HEK293 (cell line): Measurements from ENCODE around the gene SLC6A1.

ENCODE experiments used
- CTCF ChIA-PET: fragments of 350-600 bp; formaldehyde crosslinking; extraction: SDS; loops from one replicate; lab custom pipeline; 2021; ENCODE audit warnings: antibody characterized with exemption; lab: Yijun Ruan, JAX
- POLR2A ChIA-PET: fragments of 300-600 bp; formaldehyde crosslinking; extraction: SDS; loops from one replicate; lab custom pipeline; 2020; ENCODE audit warnings: antibody characterized with exemption, inconsistent platforms; lab: Yijun Ruan, JAX
- H3K27ac ChIP-seq: fragments of 200-500 bp; sonication (Bioruptor generic); 2 replicates; pipeline ENCODE4 v1.5.1; 2014; ENCODE audit warnings: low read depth, low read length, control low read depth, inconsistent platforms; ENCODE audit errors: extremely low read depth
- H3K36me3 ChIP-seq, 2 experiments: fragments of 200-500 bp in 1 of 2; sonication (Bioruptor generic) in 1 of 2; 1 replicate in 1 of 2; 2 replicates in 1 of 2; pipeline ENCODE4 v1.5.1; 2014 to 2017; ENCODE audit warnings: inconsistent platforms in 2 of 2, low read length in 2 of 2; ENCODE audit not compliant: control insufficient read depth in 2 of 2, insufficient read depth in 1 of 2
- H3K4me1 ChIP-seq: fragments of 200-500 bp; sonication (Bioruptor generic); 2 replicates; pipeline ENCODE4 v1.5.1; 2014; ENCODE audit warnings: mild to moderate bottlenecking, low read length, inconsistent platforms; ENCODE audit not compliant: control insufficient read depth, insufficient read depth
- H3K4me3 ChIP-seq: 2 replicates; pipeline ENCODE4 v1.5.1; 2011; ENCODE audit warnings: low read depth, mild to moderate bottlenecking, control low read depth, low read length, moderate library complexity
- H3K9me3 ChIP-seq: fragments of 200-500 bp; sonication (Bioruptor generic); 2 replicates; pipeline ENCODE4 v1.5.1; 2014; ENCODE audit warnings: low read depth, low read length, inconsistent platforms; ENCODE audit not compliant: control insufficient read depth, insufficient read depth
- HOXA7 ChIP-seq: sonication (generic); formaldehyde crosslinking; IDR thresholded peaks from 2 replicates; pipeline ENCODE4 v1.8.1; 2022; ENCODE audit warnings: missing genetic modification reagents, borderline replicate concordance
- ZBTB20 ChIP-seq: fragments of 450-650 bp; formaldehyde crosslinking; IDR thresholded peaks from 2 replicates; pipeline ENCODE4 v1.5.1; 2016; ENCODE audit warnings: missing biosample characterization, missing genetic modification characterization
- ZNF114 ChIP-seq: fragments of 450-650 bp; formaldehyde crosslinking; IDR thresholded peaks from 2 replicates; pipeline ENCODE4 v1.5.0; 2017; ENCODE audit warnings: missing biosample characterization, missing genetic modification characterization
- ZNF16 ChIP-seq: fragments of 450-650 bp; formaldehyde crosslinking; IDR thresholded peaks from 2 replicates; pipeline ENCODE4 v1.5.1; 2016; ENCODE audit warnings: low read depth, missing biosample characterization, missing genetic modification characterization
- ZNF175 ChIP-seq: fragments of 450-650 bp; formaldehyde crosslinking; IDR thresholded peaks from 2 replicates; pipeline ENCODE4 v1.5.1; 2016; ENCODE audit warnings: missing biosample characterization, missing genetic modification characterization
- ZNF2 ChIP-seq: fragments of 450-650 bp; formaldehyde crosslinking; IDR thresholded peaks from 2 replicates; pipeline ENCODE4 v1.5.1; 2016; ENCODE audit warnings: missing biosample characterization, missing genetic modification characterization
- ZNF239 ChIP-seq: fragments of 450-650 bp; formaldehyde crosslinking; IDR thresholded peaks from 2 replicates; pipeline ENCODE4 v1.5.1; 2016; ENCODE audit warnings: missing biosample characterization, missing genetic modification characterization
- ZNF324 ChIP-seq: fragments of 450-650 bp; formaldehyde crosslinking; IDR thresholded peaks from 2 replicates; pipeline ENCODE4 v1.5.1; 2016; ENCODE audit warnings: missing biosample characterization, missing genetic modification characterization
- ZNF549 ChIP-seq: fragments of 450-650 bp; IDR thresholded peaks from 2 replicates; pipeline ENCODE4 v1.5.1; 2018; ENCODE audit warnings: missing biosample characterization, missing genetic modification characterization, mild to moderate bottlenecking, inconsistent platforms, moderate library complexity
- ZNF555 ChIP-seq: fragments of 450-650 bp; formaldehyde crosslinking; conservative IDR thresholded peaks from 2 replicates; pipeline ENCODE4 v1.5.1; 2017; ENCODE audit warnings: missing biosample characterization, mild to moderate bottlenecking, missing genetic modification characterization, inconsistent platforms
- ZNF596 ChIP-seq: fragments of 450-650 bp; IDR thresholded peaks from 2 replicates; pipeline ENCODE4 v1.5.0; 2018; ENCODE audit warnings: missing biosample characterization, mild to moderate bottlenecking, missing genetic modification characterization, moderate library complexity
- ZNF654 ChIP-seq: fragments of 450-650 bp; formaldehyde crosslinking; IDR thresholded peaks from 2 replicates; pipeline ENCODE4 v1.5.1; 2016; ENCODE audit warnings: low read depth, missing biosample characterization, missing genetic modification characterization
- ZNF777 ChIP-seq: fragments of 450-650 bp; formaldehyde crosslinking; IDR thresholded peaks from 2 replicates; pipeline ENCODE4 v1.5.1; 2017; ENCODE audit warnings: missing biosample characterization, missing genetic modification characterization, borderline replicate concordance
- TF ChIP-seq, protein P1 (sequence below): fragments of 450-650 bp; IDR thresholded peaks from 2 replicates; pipeline ENCODE4 v1.5.1; 2018; ENCODE audit warnings: missing biosample characterization, missing genetic modification characterization
- TF ChIP-seq, protein P2 (sequence below): fragments of 450-650 bp; formaldehyde crosslinking; optimal IDR thresholded peaks from 2 replicates; pipeline ENCODE3; 2016; ENCODE audit warnings: missing biosample characterization, mild to moderate bottlenecking, missing genetic modification characterization
- TF ChIP-seq, protein P3 (sequence below): fragments of 450-650 bp; formaldehyde crosslinking; conservative IDR thresholded peaks from 2 replicates; pipeline ENCODE4 v1.5.1; 2016; ENCODE audit warnings: low read depth, missing biosample characterization, missing genetic modification characterization
- TF ChIP-seq, protein P4 (sequence below): fragments of 450-650 bp; formaldehyde crosslinking; IDR thresholded peaks from 2 replicates; pipeline ENCODE4 v1.5.1; 2017; ENCODE audit warnings: missing biosample characterization, missing genetic modification characterization
- TF ChIP-seq, protein P5 (sequence below): fragments of 450-650 bp; formaldehyde crosslinking; IDR thresholded peaks from 2 replicates; pipeline ENCODE4 v1.5.1; 2017; ENCODE audit warnings: missing biosample characterization, missing genetic modification characterization
- TF ChIP-seq, protein P6 (sequence below): fragments of 450-650 bp; formaldehyde crosslinking; IDR thresholded peaks from 2 replicates; pipeline ENCODE4 v1.5.1; 2016; ENCODE audit warnings: missing biosample characterization, missing genetic modification characterization

Gene SLC6A1

DNA sequence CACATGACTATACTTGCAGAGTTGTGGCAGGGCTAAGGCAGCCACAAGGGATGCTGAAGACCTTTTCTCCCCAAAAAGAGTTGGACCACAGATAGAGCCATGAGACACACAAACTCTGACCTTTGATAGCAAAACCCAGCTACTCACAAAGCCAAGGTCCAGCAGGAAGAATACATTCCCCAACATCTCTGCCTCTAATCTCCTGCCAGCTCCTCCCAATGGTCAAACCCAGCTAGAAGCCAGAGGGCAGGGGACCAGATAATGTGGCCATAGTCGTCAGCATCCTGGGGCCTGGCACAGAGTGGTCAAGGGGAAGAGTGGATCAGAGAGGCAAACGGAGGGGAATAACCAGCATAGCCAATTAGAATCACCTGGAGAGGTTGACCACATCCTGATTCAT is 28.2 kb downstream of the SLC6A1 start:
- no peak for TF ChIP-seq ZNF654
- H3K9me3 ChIP-seq, result no peaks in the 10 kb centered on the region
- no peak overlapping the region for H3K4me3 ChIP-seq
- no peak overlapping the region for H3K27ac ChIP-seq
- ChIA-PET CTCF (no interaction called here), POLR2A (no interaction called here)
- H3K36me3 ChIP-seq, result no peaks in the 10 kb centered on the region
- no peaks in the 10 kb centered on the region for H3K4me1 ChIP-seq

DNA sequence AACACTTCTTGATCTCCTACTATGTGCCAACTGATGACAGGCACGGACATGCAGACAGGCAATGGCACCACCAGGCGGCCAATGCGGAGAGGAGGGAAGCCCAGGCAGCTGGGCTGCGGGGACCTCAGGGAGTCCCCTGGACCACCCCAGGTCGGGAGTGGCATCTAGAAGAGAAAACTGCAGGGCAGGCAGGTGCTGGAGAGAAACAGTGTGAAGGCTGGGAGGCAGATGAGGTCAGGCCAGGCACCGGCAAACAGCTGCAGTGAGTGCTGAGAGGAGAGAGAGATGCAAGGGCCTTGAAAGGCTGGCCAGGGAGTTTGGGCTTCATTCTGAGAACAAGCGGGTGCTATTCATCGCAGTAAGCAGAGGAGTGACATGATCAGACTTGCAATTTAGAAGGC is 29.1 kb downstream of the SLC6A1 start:
- no peaks in the 10 kb centered on the region for H3K36me3 ChIP-seq
- H3K4me1 ChIP-seq, result no peaks in the 10 kb centered on the region
- TF ChIP-seq ZNF114 (tag by site-specific recombination) (no peak), ZNF175 (no peak), HOXA7 (CRISPR knock-in tag) (no peak), ZBTB20 (tag by site-specific recombination) (no peak), ZNF549 (tag by site-specific recombination) (no peak)
- TF ChIP-seq, protein P1, sequence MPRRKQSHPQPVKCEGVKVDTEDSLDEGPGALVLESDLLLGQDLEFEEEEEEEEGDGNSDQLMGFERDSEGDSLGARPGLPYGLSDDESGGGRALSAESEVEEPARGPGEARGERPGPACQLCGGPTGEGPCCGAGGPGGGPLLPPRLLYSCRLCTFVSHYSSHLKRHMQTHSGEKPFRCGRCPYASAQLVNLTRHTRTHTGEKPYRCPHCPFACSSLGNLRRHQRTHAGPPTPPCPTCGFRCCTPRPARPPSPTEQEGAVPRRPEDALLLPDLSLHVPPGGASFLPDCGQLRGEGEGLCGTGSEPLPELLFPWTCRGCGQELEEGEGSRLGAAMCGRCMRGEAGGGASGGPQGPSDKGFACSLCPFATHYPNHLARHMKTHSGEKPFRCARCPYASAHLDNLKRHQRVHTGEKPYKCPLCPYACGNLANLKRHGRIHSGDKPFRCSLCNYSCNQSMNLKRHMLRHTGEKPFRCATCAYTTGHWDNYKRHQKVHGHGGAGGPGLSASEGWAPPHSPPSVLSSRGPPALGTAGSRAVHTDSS (tag by site-specific recombination), result no peak
- TF ChIP-seq, all 188 proteins: peak for 0
- H3K4me3 ChIP-seq, result no peak overlapping the region
- no peaks in the 10 kb centered on the region for H3K9me3 ChIP-seq
- CTCF ChIA-PET, result interaction anchor here (1.9 kb wide), 1 partner anchor 76 kb away, joined by 6 read pairs; no protein-coding TSS in a partner anchor
- no peak overlapping the region for H3K27ac ChIP-seq
- POLR2A ChIA-PET, result no interaction called here

DNA sequence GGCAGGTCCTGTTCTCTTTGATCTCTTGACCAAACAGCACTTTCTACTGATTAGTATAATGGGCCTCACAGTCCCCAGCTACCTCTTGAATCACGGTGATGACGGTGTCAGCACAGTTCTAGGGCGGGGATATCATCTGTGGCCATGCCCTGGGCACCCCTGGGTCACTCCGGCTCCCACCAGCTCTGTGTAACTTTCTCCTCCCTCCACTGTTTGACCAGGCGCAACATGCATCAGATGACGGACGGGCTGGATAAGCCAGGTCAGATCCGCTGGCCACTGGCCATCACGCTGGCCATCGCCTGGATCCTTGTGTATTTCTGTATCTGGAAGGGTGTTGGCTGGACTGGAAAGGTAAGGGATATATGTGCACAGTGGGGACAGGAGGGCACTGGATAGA is 29.6 kb downstream of the SLC6A1 start:
- TF ChIP-seq ZNF2 (tag by site-specific recombination), result no peak
- TF ChIP-seq ZNF324, result no peak
- TF ChIP-seq ZNF239 (tag by site-specific recombination), result no peak
- no peak for TF ChIP-seq ZNF16 (tag by site-specific recombination)
- TF ChIP-seq, protein P2, sequence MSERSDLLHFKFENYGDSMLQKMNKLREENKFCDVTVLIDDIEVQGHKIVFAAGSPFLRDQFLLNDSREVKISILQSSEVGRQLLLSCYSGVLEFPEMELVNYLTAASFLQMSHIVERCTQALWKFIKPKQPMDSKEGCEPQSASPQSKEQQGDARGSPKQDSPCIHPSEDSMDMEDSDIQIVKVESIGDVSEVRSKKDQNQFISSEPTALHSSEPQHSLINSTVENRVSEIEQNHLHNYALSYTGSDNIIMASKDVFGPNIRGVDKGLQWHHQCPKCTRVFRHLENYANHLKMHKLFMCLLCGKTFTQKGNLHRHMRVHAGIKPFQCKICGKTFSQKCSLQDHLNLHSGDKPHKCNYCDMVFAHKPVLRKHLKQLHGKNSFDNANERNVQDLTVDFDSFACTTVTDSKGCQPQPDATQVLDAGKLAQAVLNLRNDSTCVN, result no peak
- TF ChIP-seq ZNF596 (tag by site-specific recombination), result no peak
- TF ChIP-seq ZNF777, result no peak
- TF ChIP-seq, all 188 proteins: peak for 0
- ChIA-PET CTCF (interaction anchor here (0.7 to 1.9 kb wide), 2 partner anchors 9 to 77 kb away, joined by 4 to 6 read pairs; no protein-coding TSS in a partner anchor), POLR2A (no interaction called here)
- Histone ChIP-seq H3K4me3 (no peak overlapping the region), H3K4me1 (no peaks in the 10 kb centered on the region), H3K36me3 (no peaks in the 10 kb centered on the region), H3K27ac (no peak overlapping the region), H3K9me3 (no peaks in the 10 kb centered on the region)

DNA sequence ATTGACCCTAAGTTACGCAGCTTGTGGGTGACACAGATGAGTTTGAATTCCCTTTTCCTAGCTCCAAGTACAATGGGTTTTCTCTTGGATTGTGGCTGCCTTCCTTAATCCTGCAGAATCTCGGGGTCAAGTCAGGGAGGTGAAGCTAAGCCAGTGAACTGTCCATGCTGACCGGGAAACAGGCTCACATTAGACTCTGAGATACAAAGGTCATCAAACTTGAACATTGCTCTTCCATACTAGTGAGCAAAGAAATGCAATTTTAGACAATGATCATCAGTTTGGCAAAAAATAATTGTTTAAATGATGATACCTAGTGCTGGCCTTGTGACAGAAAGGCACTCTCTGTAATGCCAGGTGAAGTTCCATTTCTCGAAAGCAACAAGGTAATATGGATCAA is 31.6 kb downstream of the SLC6A1 start:
- Histone ChIP-seq H3K27ac (no peak overlapping the region), H3K4me1 (no peaks in the 10 kb centered on the region), H3K36me3 (no peaks in the 10 kb centered on the region), H3K9me3 (no peaks in the 10 kb centered on the region), H3K4me3 (no peak overlapping the region)
- ChIA-PET POLR2A (no interaction called here), CTCF (interaction anchor here (1.1 to 1.2 kb wide), 2 partner anchors 36 to 41 kb away, joined by 3 read pairs; no protein-coding TSS in a partner anchor)
- TF ChIP-seq, protein P3, sequence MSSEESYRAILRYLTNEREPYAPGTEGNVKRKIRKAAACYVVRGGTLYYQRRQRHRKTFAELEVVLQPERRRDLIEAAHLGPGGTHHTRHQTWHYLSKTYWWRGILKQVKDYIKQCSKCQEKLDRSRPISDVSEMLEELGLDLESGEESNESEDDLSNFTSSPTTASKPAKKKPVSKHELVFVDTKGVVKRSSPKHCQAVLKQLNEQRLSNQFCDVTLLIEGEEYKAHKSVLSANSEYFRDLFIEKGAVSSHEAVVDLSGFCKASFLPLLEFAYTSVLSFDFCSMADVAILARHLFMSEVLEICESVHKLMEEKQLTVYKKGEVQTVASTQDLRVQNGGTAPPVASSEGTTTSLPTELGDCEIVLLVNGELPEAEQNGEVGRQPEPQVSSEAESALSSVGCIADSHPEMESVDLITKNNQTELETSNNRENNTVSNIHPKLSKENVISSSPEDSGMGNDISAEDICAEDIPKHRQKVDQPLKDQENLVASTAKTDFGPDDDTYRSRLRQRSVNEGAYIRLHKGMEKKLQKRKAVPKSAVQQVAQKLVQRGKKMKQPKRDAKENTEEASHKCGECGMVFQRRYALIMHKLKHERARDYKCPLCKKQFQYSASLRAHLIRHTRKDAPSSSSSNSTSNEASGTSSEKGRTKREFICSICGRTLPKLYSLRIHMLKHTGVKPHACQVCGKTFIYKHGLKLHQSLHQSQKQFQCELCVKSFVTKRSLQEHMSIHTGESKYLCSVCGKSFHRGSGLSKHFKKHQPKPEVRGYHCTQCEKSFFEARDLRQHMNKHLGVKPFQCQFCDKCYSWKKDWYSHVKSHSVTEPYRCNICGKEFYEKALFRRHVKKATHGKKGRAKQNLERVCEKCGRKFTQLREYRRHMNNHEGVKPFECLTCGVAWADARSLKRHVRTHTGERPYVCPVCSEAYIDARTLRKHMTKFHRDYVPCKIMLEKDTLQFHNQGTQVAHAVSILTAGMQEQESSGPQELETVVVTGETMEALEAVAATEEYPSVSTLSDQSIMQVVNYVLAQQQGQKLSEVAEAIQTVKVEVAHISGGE (tag by site-specific recombination), result no peak
- TF ChIP-seq, protein P4, sequence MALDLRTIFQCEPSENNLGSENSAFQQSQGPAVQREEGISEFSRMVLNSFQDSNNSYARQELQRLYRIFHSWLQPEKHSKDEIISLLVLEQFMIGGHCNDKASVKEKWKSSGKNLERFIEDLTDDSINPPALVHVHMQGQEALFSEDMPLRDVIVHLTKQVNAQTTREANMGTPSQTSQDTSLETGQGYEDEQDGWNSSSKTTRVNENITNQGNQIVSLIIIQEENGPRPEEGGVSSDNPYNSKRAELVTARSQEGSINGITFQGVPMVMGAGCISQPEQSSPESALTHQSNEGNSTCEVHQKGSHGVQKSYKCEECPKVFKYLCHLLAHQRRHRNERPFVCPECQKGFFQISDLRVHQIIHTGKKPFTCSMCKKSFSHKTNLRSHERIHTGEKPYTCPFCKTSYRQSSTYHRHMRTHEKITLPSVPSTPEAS (tag by site-specific recombination), result no peak
- TF ChIP-seq, protein P5, sequence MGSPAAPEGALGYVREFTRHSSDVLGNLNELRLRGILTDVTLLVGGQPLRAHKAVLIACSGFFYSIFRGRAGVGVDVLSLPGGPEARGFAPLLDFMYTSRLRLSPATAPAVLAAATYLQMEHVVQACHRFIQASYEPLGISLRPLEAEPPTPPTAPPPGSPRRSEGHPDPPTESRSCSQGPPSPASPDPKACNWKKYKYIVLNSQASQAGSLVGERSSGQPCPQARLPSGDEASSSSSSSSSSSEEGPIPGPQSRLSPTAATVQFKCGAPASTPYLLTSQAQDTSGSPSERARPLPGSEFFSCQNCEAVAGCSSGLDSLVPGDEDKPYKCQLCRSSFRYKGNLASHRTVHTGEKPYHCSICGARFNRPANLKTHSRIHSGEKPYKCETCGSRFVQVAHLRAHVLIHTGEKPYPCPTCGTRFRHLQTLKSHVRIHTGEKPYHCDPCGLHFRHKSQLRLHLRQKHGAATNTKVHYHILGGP (tag by site-specific recombination), result no peak
- no peak for TF ChIP-seq ZNF555 (tag by site-specific recombination)
- TF ChIP-seq, protein P6, sequence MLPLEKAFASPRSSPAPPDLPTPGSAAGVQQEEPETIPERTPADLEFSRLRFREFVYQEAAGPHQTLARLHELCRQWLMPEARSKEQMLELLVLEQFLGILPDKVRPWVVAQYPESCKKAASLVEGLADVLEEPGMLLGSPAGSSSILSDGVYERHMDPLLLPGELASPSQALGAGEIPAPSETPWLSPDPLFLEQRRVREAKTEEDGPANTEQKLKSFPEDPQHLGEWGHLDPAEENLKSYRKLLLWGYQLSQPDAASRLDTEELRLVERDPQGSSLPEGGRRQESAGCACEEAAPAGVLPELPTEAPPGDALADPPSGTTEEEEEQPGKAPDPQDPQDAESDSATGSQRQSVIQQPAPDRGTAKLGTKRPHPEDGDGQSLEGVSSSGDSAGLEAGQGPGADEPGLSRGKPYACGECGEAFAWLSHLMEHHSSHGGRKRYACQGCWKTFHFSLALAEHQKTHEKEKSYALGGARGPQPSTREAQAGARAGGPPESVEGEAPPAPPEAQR (tag by site-specific recombination), result no peak
